HEK293 (cell line): ENCODE measurements around the gene ZBP1.
A peak's percentile ranks its signal among the peaks of the same experiment; 100 is the strongest.

Experiments used
- GLIS2 ChIP-seq: fragments of 450-650 bp; formaldehyde crosslinking; IDR thresholded peaks from 2 replicates; pipeline ENCODE4 v1.5.1; 2016; ENCODE audit warnings: missing biosample characterization, missing genetic modification characterization
- INSM2 ChIP-seq: fragments of 450-650 bp; formaldehyde crosslinking; IDR thresholded peaks from 2 replicates; pipeline ENCODE4 v1.5.1; 2016; ENCODE audit warnings: missing biosample characterization, missing genetic modification characterization
- KLF1 ChIP-seq: fragments of 450-650 bp; formaldehyde crosslinking; IDR thresholded peaks from 2 replicates; pipeline ENCODE4 v1.5.1; 2016; ENCODE audit warnings: missing biosample characterization, missing genetic modification characterization
- KLF10 ChIP-seq: fragments of 450-650 bp; IDR thresholded peaks from 2 replicates; pipeline ENCODE4 v1.5.1; 2018; ENCODE audit warnings: missing biosample characterization, mild to moderate bottlenecking, missing genetic modification characterization
- SETDB1 ChIP-seq: IDR thresholded peaks from one replicate; pipeline ENCODE4 v1.6.1; 2017; ENCODE audit warnings: mild to moderate bottlenecking, low read length, moderate library complexity, mixed read lengths; ENCODE audit not compliant: insufficient read length
- TSHZ1 ChIP-seq: fragments of 450-650 bp; formaldehyde crosslinking; IDR thresholded peaks from 2 replicates; pipeline ENCODE4 v1.5.1; 2016; ENCODE audit warnings: missing biosample characterization, missing genetic modification characterization, borderline replicate concordance
- ZBTB10 ChIP-seq: fragments of 450-650 bp; formaldehyde crosslinking; IDR thresholded peaks from 2 replicates; pipeline ENCODE4 v1.5.1; 2016; ENCODE audit warnings: missing biosample characterization, missing genetic modification characterization
- ZBTB21 ChIP-seq: fragments of 450-650 bp; formaldehyde crosslinking; IDR thresholded peaks from 2 replicates; pipeline ENCODE4 v1.5.1; 2017; ENCODE audit warnings: missing biosample characterization, missing genetic modification characterization
- ZBTB26 ChIP-seq: fragments of 450-650 bp; formaldehyde crosslinking; optimal IDR thresholded peaks from 2 replicates; pipeline ENCODE3; 2016; ENCODE audit warnings: missing biosample characterization, mild to moderate bottlenecking, missing genetic modification characterization
- ZIC2 ChIP-seq: fragments of 450-650 bp; formaldehyde crosslinking; IDR thresholded peaks from 2 replicates; pipeline ENCODE4 v1.5.1; 2016; ENCODE audit warnings: missing biosample characterization, missing genetic modification characterization
- ZNF121 ChIP-seq: fragments of 450-650 bp; formaldehyde crosslinking; IDR thresholded peaks from 2 replicates; pipeline ENCODE4 v1.5.1; 2016; ENCODE audit warnings: missing biosample characterization, missing genetic modification characterization
- ZNF211 ChIP-seq: fragments of 450-650 bp; formaldehyde crosslinking; IDR thresholded peaks from 2 replicates; pipeline ENCODE4 v1.5.1; 2016; ENCODE audit warnings: low read depth, missing biosample characterization, missing genetic modification characterization
- ZNF223 ChIP-seq: fragments of 450-650 bp; formaldehyde crosslinking; IDR thresholded peaks from 2 replicates; pipeline ENCODE4 v1.5.1; 2016; ENCODE audit warnings: missing biosample characterization, missing genetic modification characterization
- ZNF391 ChIP-seq: fragments of 450-650 bp; formaldehyde crosslinking; IDR thresholded peaks from 2 replicates; pipeline ENCODE4 v1.5.1; 2016; ENCODE audit warnings: low read depth, missing biosample characterization, missing genetic modification characterization, borderline replicate concordance
- ZNF398 ChIP-seq: fragments of 450-650 bp; formaldehyde crosslinking; IDR thresholded peaks from 2 replicates; pipeline ENCODE4 v1.5.1; 2017; ENCODE audit warnings: missing biosample characterization, missing genetic modification characterization
- ZNF488 ChIP-seq: fragments of 450-650 bp; formaldehyde crosslinking; IDR thresholded peaks from 2 replicates; pipeline ENCODE4 v1.5.1; 2016; ENCODE audit warnings: missing biosample characterization, missing genetic modification characterization
- ZNF530 ChIP-seq: fragments of 450-650 bp; formaldehyde crosslinking; IDR thresholded peaks from 2 replicates; pipeline ENCODE4 v1.5.1; 2016; ENCODE audit warnings: low read depth, missing biosample characterization, missing genetic modification characterization
- ZNF600 ChIP-seq: fragments of 450-650 bp; formaldehyde crosslinking; IDR thresholded peaks from 2 replicates; pipeline ENCODE4 v1.5.1; 2016; ENCODE audit warnings: missing biosample characterization, missing genetic modification characterization
- ZNF610 ChIP-seq: fragments of 450-650 bp; formaldehyde crosslinking; IDR thresholded peaks from 2 replicates; pipeline ENCODE4 v1.5.1; 2016; ENCODE audit warnings: missing biosample characterization, missing genetic modification characterization, borderline replicate concordance
- ZNF624 ChIP-seq: fragments of 450-650 bp; formaldehyde crosslinking; IDR thresholded peaks from 2 replicates; pipeline ENCODE4 v1.5.1; 2017; ENCODE audit warnings: missing biosample characterization, missing genetic modification characterization
- ZNF654 ChIP-seq: fragments of 450-650 bp; formaldehyde crosslinking; IDR thresholded peaks from 2 replicates; pipeline ENCODE4 v1.5.1; 2016; ENCODE audit warnings: low read depth, missing biosample characterization, missing genetic modification characterization
- ZNF707 ChIP-seq: fragments of 450-650 bp; formaldehyde crosslinking; IDR thresholded peaks from 2 replicates; pipeline ENCODE4 v1.5.1; 2016; ENCODE audit warnings: missing biosample characterization, missing genetic modification characterization
- ZNF76 ChIP-seq: fragments of 450-650 bp; formaldehyde crosslinking; IDR thresholded peaks from 2 replicates; pipeline ENCODE4; 2016; ENCODE audit warnings: low read depth, missing biosample characterization, missing genetic modification characterization, borderline replicate concordance
- ZNF830 ChIP-seq: fragments of 450-650 bp; IDR thresholded peaks from 2 replicates; pipeline ENCODE4 v1.5.0; 2018; ENCODE audit warnings: missing biosample characterization, missing genetic modification characterization, low read depth, mild to moderate bottlenecking, moderate library complexity
- ZSCAN18 ChIP-seq: fragments of 450-650 bp; formaldehyde crosslinking; IDR thresholded peaks from 2 replicates; pipeline ENCODE4 v1.5.1; 2016; ENCODE audit warnings: missing biosample characterization, missing genetic modification characterization
- ZSCAN23 ChIP-seq: fragments of 450-650 bp; formaldehyde crosslinking; IDR thresholded peaks from 2 replicates; pipeline ENCODE4 v1.5.1; 2016; ENCODE audit warnings: missing biosample characterization, missing genetic modification characterization

Gene ZBP1

GRCh38 chr20:57560554-57561355 lies 59.5 kb downstream of the ZBP1 start, which contains the start of gene PCK1 (continued):
- TF ChIP-seq ZSCAN18 (tag by site-specific recombination) (no peak), SETDB1 (no peak), INSM2 (tag by site-specific recombination) (no peak), ZNF530 (tag by site-specific recombination) (no peak), ZNF398 (tag by site-specific recombination) (no peak), ZBTB26 (tag by site-specific recombination) (peak; percentile 2), ZNF707 (tag by site-specific recombination) (no peak), ZNF76 (tag by site-specific recombination) (no peak), ZNF654 (tag by site-specific recombination) (no peak; the same call in 1 of the 2 replicates), ZNF121 (tag by site-specific recombination) (no peak), TSHZ1 (tag by site-specific recombination) (no peak), ZNF610 (tag by site-specific recombination) (no peak), ZBTB21 (tag by site-specific recombination) (0 out of 2 replicates have a peak, but pooled peaks have one; percentile 39), ZNF830 (no peak), ZBTB10 (no peak), ZSCAN23 (tag by site-specific recombination) (no peak), GLIS2 (tag by site-specific recombination) (peak; percentile 38; the same call in 1 of the 2 replicates), ZNF600 (tag by site-specific recombination) (peak; percentile 80), KLF1 (tag by site-specific recombination) (0 out of 2 replicates have a peak, but pooled peaks have one; percentile 21), ZNF488 (tag by site-specific recombination) (no peak), ZNF391 (tag by site-specific recombination) (no peak), ZNF624 (tag by site-specific recombination) (no peak), KLF10 (peak; percentile 97), ZNF211 (no peak), ZNF223 (no peak), ZIC2 (tag by site-specific recombination) (peak; percentile 46)
